Measurements from ENCODE around the gene TEX9.

DNA sequence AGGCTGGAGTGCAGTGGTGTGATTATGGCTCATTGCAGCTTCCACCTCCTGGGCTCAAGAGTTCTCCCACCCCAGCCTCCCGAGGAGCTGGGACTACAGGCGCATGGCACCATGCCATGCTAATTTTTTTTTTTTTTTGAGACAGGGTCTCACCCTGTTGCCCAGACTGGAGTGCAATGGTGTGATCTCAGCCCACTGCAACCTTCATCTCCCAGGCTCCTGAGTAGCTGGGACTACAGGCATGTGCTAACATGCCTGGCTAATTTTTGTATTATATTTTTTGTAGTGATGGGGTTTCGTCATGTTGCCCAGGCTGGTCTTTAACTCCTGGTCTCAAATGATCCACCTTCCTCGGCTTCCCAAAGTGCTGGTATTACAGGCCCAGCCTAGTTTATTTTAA is 4.0 kb downstream of the TEX9 start:
- no peak for TF ChIP-seq CTCF (IDR thresholded peaks at IDR 0.05; ENCODE audit: poor library complexity)
- no peak for TF ChIP-seq EZH2 (IDR thresholded peaks at IDR 0.05; ENCODE audit: borderline replicate concordance)
